GM19372 (cell line): ENCODE results near the gene CRLF1.
A peak's percentile ranks its signal among the peaks of the same experiment; 100 is the strongest.
"Not testable (repeated sequence)": the region's sequence is repeated elsewhere in the genome, so short reads cannot be mapped to it uniquely, and the experiment has no call there.

Experiments used
- ATAC-seq: cut with Tn5 transposase; IDR thresholded peaks from one replicate; pipeline ENCODE4 v1.9.1; 2021; ENCODE audit warnings: mild to moderate bottlenecking, low read depth, moderate library complexity; ENCODE audit not compliant: unreplicated experiment

CRLF1 gene

GRCh38 chr19:18594096-18594823 lies 12.3 kb downstream of the CRLF1 start:
- ATAC-seq = peak; percentile 76

GRCh38 chr19:18593367-18594095 lies 13.1 kb downstream of the CRLF1 start:
- ATAC-seq = no peak

- ATAC-seq = not testable (repeated sequence)
These were observed 13.9 kb downstream of the CRLF1 start for GRCh38 chr19:18592732-18593131.

- no peak for ATAC-seq
These were observed 14.7 kb downstream of the CRLF1 start for GRCh38 chr19:18591735-18592385.

- no peak for ATAC-seq
These were observed 16.0 kb downstream of the CRLF1 start for GRCh38 chr19:18590273-18591272.

GRCh38 chr19:18589380-18590272 lies 17.0 kb downstream of the CRLF1 start:
- peak; percentile 20 for ATAC-seq

- peak; percentile 73 for ATAC-seq
These were observed 17.8 kb downstream of the CRLF1 start, which contains the start of gene REX1BD for GRCh38 chr19:18588611-18589379. REX1BD (plus strand) TSS chr19:18588798; CDS start chr19:18588802, 4 bp downstream.

GRCh38 chr19:18587962-18588610 lies 18.5 kb downstream of the CRLF1 start:
- no peak for ATAC-seq

- no peak for ATAC-seq
These were observed 19.0 kb downstream of the CRLF1 start for GRCh38 chr19:18587561-18587960.

GRCh38 chr19:18586306-18586705 lies 20.3 kb downstream of the CRLF1 start:
- ATAC-seq = no peak

- ATAC-seq = no peak
These were observed 26.3 kb downstream of the CRLF1 start for GRCh38 chr19:18580311-18580710.

GRCh38 chr19:18577365-18577914 lies 29.2 kb downstream of the CRLF1 start:
- no peak for ATAC-seq

- no peak for ATAC-seq
These were observed 30.2 kb downstream of the CRLF1 start for GRCh38 chr19:18576383-18576782.

GRCh38 chr19:18574691-18575291 lies 31.8 kb downstream of the CRLF1 start:
- no peak for ATAC-seq

GRCh38 chr19:18571564-18572344 lies 34.8 kb downstream of the CRLF1 start, which contains the start of gene UBA52:
UBA52 (plus strand) TSS chr19:18571857; CDS start chr19:18573301, 1,444 bp downstream.
- peak; percentile 97 for ATAC-seq

GRCh38 chr19:18568367-18568766 lies 38.2 kb downstream of the CRLF1 start:
- ATAC-seq = no peak
